NCI-H146 treated with DMSO at 0.1 percent for 48 hours (cell line): ENCODE data around the gene KLK3.

ENCODE experiments used
- DNase-seq: peaks from one replicate; lab custom pipeline; 2025; ENCODE audit not compliant: unreplicated experiment; lab: John Stamatoyannopoulos, UW

The KLK3 gene

GRCh38 chr19:50896591-50897190, 42.0 kb downstream of the KLK3 start:
- DNase-seq = peak; percentile 46

DNA sequence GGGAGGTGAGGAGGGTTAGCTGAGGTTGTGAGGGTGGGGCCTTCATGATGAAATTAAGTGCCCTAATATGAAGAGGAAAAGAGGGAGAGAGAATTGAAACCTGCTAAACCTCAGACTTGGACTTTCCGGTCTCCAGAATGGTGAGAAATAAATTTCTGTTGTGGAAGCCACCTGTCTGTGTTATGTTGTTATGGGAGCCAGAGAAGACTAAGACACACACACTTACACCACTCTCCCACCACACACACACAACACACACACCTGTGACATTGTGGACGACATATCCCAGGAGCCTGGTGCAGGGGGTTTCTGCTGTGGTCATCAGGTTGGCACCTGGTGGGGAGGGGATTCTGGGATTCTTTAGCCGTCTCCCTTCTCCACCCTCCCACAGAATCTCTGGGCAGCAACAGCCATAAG, 42.5 kb downstream of the KLK3 start:
- DNase-seq = no peak

DNA sequence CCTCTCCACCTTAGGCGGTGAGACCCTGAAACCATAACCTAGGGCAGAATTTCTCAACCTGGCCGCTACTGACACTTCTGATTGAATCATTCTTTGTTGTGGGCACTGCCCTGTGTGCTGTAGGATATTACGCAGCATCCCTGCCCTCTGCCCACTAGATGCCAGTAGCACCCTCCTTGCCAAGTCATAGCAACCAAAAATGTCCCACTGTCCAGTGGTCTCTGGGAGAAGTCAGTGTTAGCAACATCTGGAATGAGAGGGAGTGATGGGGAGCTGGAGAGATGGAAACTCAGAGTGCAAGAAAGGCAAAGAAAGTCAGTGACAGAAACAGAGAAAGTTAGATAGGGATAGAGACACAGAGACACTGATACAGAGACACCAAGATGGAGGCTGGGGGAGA, 42.9 kb downstream of the KLK3 start:
- no peak for DNase-seq

GRCh38 chr19:50898018-50898417, 43.3 kb downstream of the KLK3 start:
- DNase-seq = no peak

DNA sequence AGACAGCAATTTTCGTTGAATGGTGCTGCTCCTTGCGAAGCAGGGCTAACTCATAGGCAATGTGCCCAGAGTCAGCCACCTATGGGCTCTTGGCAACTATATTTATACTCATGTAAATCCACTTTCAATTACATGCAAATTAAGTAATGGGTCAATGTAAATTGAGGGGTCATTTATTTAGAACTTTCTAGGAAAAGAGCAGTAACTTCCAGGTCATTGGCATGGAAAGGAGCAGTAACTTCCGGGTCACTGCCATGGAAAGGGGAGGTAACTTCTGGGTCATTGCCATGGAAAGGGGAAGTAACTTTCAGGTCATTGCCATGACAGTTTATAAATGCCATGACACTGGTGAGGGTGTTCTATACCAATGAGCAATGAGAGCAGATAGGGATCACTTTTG, 44.9 kb downstream of the KLK3 start:
- no peak for DNase-seq

DNA sequence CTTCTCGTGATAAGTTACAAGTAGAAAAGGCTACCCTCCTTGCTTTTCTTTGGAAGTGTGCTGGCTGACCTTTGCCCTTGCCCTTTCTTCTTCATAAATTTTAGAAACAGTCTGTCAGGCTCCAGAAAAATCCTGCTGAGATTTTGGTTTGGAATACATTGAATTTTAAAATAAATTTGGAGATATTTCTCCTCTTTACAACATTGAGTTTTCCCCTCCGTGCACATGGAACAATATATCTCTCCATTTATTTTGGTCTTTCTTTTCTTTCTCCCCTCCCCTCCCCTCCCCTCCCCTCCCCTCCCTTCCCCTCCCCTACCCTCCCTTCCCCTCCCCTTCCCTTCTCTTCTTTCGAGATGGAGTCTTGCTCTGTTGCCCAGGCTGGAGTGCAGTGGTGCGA, 47.9 kb downstream of the KLK3 start:
- no peak for DNase-seq

DNA sequence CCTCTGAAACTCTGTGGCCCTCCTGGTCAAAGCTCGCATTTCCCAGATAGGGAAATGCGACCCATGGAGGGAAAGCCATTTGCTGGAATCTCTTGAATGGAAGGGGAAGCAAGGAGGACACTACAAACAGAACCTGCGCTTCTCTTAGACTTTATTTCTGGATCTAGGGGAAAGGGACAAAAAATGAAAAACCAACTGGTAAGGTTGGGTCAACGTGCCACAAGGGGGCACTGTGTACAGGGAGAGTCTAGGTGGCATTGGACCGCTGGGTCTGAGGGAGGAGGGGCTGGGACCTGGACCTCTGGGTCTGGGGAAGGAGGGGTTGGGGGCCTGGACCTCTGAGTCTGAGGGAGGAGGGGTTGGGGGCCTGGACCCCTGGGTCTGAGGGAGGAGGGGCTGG, 51.5 kb downstream of the KLK3 start:
- DNase-seq = no peak

- no peak for DNase-seq
Measured at GRCh38 chr19:50908336-50908735, 53.6 kb downstream of the KLK3 start.

GRCh38 chr19:50909240-50910070, 54.7 kb downstream of the KLK3 start:
- DNase-seq = peak; percentile 66
